HepG2 (cell line): ENCODE measurements around the gene HPCAL1. TPM values are rescaled to one million over a fixed set of nuclear protein-coding genes. Genes with fewer than 3 reads are reported as not detected.

Experiments
- ATF4 ChIP-seq, 2 experiments: fragments of 450-650 bp in 1 of 2; sonication (generic) in 1 of 2; formaldehyde crosslinking; IDR thresholded peaks; 2 replicates each; pipeline versions ENCODE4 v1.5.0 to v1.8.0; 2020 to 2022; ENCODE audit warnings: mild to moderate bottlenecking in 1 of 2, missing genetic modification reagents in 1 of 2
- BHLHE40 ChIP-seq: IDR thresholded peaks from 2 replicates; pipeline ENCODE4 v1.6.1; 2011; ENCODE audit warnings: low read length, improper control_type of control experiment
- ETS1 ChIP-seq: sonication (generic); formaldehyde crosslinking; IDR thresholded peaks from 2 replicates; pipeline ENCODE4 v1.4.0; 2020; ENCODE audit warnings: missing genetic modification reagents
- FOXC1 ChIP-seq: sonication (generic); formaldehyde crosslinking; IDR thresholded peaks from 2 replicates; pipeline ENCODE4 v1.8.0; 2022; ENCODE audit warnings: mild to moderate bottlenecking, missing genetic modification reagents, borderline replicate concordance
- HMG20A ChIP-seq: IDR thresholded peaks from 2 replicates; pipeline ENCODE4 v1.6.1; 2016; ENCODE audit warnings: borderline replicate concordance
- KAT8 ChIP-seq: IDR thresholded peaks from 2 replicates; pipeline ENCODE4 v1.6.1; 2016; ENCODE audit warnings: missing genetic modification reagents, missing compliant biosample characterization
- MAZ ChIP-seq, 2 experiments: sonication (generic) in 1 of 2; formaldehyde crosslinking in 1 of 2; IDR thresholded peaks; 2 replicates each; pipeline versions ENCODE4 v1.5.0 to v1.6.1; 2012 to 2020; ENCODE audit warnings: low read depth in 2 of 2, mild to moderate bottlenecking in 2 of 2, borderline replicate concordance in 1 of 2, improper control_type of control experiment in 1 of 2, low read length in 1 of 2, missing genetic modification reagents in 1 of 2, moderate library complexity in 1 of 2
- NBN ChIP-seq: fragments of 450-650 bp; conservative IDR thresholded peaks from 2 replicates; pipeline ENCODE4 v1.6.1; 2017
- NCOA1 ChIP-seq: sonication (generic); formaldehyde crosslinking; IDR thresholded peaks from 2 replicates; pipeline ENCODE4 v1.9.0; 2021; ENCODE audit warnings: missing genetic modification reagents
- NCOA2 ChIP-seq: sonication (generic); formaldehyde crosslinking; IDR thresholded peaks from 2 replicates; pipeline ENCODE4 v1.8.0; 2022; ENCODE audit warnings: inconsistent platforms
- NFIC ChIP-seq: IDR thresholded peaks from 2 replicates; pipeline ENCODE4 v1.6.1; 2012; ENCODE audit warnings: mild to moderate bottlenecking, low read length, inconsistent platforms
- NFYC ChIP-seq: IDR thresholded peaks from 2 replicates; pipeline ENCODE4 v1.6.1; 2016; ENCODE audit warnings: missing genetic modification reagents, missing compliant biosample characterization
- PHB2 ChIP-seq: fragments of 450-650 bp; IDR thresholded peaks from 2 replicates; pipeline ENCODE4 v1.6.1; 2018; ENCODE audit not compliant: partially characterized antibody
- POLR2A ChIP-seq, 2 experiments: IDR thresholded peaks; 2 replicates each; pipeline ENCODE4 v1.6.1; 2011; ENCODE audit warnings: low read depth in 2 of 2, low read length in 2 of 2, mild to moderate bottlenecking in 1 of 2, moderate library complexity in 1 of 2; ENCODE audit not compliant: insufficient read depth in 1 of 2
- SNAI1 ChIP-seq: sonication (generic); formaldehyde crosslinking; IDR thresholded peaks from 2 replicates; pipeline ENCODE4 v1.5.0; 2020; ENCODE audit warnings: mild to moderate bottlenecking, missing genetic modification reagents, borderline replicate concordance
- SP5 ChIP-seq: IDR thresholded peaks from 2 replicates; pipeline ENCODE4 v1.6.1; 2016; ENCODE audit warnings: low read depth, borderline replicate concordance
- TAF15 ChIP-seq: fragments of 200-400 bp; formaldehyde crosslinking; IDR thresholded peaks from one replicate; pipeline ENCODE4 v1.6.1; 2018; ENCODE audit warnings: mild to moderate bottlenecking, low read depth, low read length; ENCODE audit not compliant: poor library complexity, severe bottlenecking
- ZBTB37 ChIP-seq: sonication (generic); formaldehyde crosslinking; IDR thresholded peaks from 2 replicates; pipeline ENCODE4 v1.4.0; 2020; ENCODE audit warnings: mild to moderate bottlenecking, missing genetic modification reagents
- ZFP82 ChIP-seq: sonication (generic); formaldehyde crosslinking; IDR thresholded peaks from 2 replicates; pipeline ENCODE4 v1.5.1; 2020; ENCODE audit warnings: mild to moderate bottlenecking, missing genetic modification reagents, borderline replicate concordance
- ZNF260 ChIP-seq: sonication (generic); formaldehyde crosslinking; IDR thresholded peaks from 2 replicates; pipeline ENCODE4 v1.4.0; 2020; ENCODE audit warnings: missing genetic modification reagents, low read depth, mild to moderate bottlenecking, borderline replicate concordance
- ZNF468 ChIP-seq: sonication (generic); formaldehyde crosslinking; IDR thresholded peaks from 2 replicates; pipeline ENCODE4 v1.8.0; 2022; ENCODE audit warnings: mild to moderate bottlenecking, moderate library complexity, missing genetic modification reagents
- ZNF616 ChIP-seq: sonication (generic); formaldehyde crosslinking; IDR thresholded peaks from 2 replicates; pipeline ENCODE4 v1.5.0; 2020; ENCODE audit warnings: low read depth, mild to moderate bottlenecking, missing genetic modification reagents
- ZNF772 ChIP-seq: sonication (generic); formaldehyde crosslinking; IDR thresholded peaks from 2 replicates; pipeline ENCODE4 v1.5.0; 2020; ENCODE audit warnings: mild to moderate bottlenecking, missing genetic modification reagents
- ZNF780A ChIP-seq: sonication (generic); formaldehyde crosslinking; IDR thresholded peaks from 2 replicates; pipeline ENCODE4 v1.8.0; 2022; ENCODE audit warnings: mild to moderate bottlenecking, missing genetic modification reagents, moderate library complexity
- ZNF784 ChIP-seq: sonication (generic); formaldehyde crosslinking; IDR thresholded peaks from 2 replicates; pipeline ENCODE4 v1.5.1; 2020; ENCODE audit warnings: missing genetic modification reagents, mild to moderate bottlenecking, borderline replicate concordance
- ZNF878 ChIP-seq: sonication (generic); formaldehyde crosslinking; IDR thresholded peaks from 2 replicates; pipeline ENCODE4 v1.8.1; 2023; ENCODE audit warnings: mild to moderate bottlenecking, missing genetic modification reagents, moderate library complexity
- ZSCAN20 ChIP-seq: sonication (generic); formaldehyde crosslinking; IDR thresholded peaks from 2 replicates; pipeline ENCODE4 v1.4.0; 2020; ENCODE audit warnings: missing genetic modification reagents, mild to moderate bottlenecking, borderline replicate concordance
- polyA plus RNA-seq, 8 experiments: library from polyadenylated mRNA; depleted of rRNA in 3 of 8; stranded (reverse) in 7 of 8; unstranded in 1 of 8; fragments of >200 nt; fragmentation: Illumina TruSeq in 4 of 8; extraction: Trizol in 4 of 8; gene quantifications; 2 replicates each; pipeline versions ENCODE4 v1.2.1 to v1.2.3, GENCODE V29; 2011 to 2016; ENCODE audit warnings: low read depth in 4 of 8, missing spikeins in 1 of 8, mixed read lengths in 1 of 8; ENCODE audit not compliant: insufficient read depth in 1 of 8
- total RNA-seq, 5 experiments: library from RNA; depleted of rRNA; stranded (reverse); fragments of >200 nt; fragmentation: Illumina TruSeq; extraction: Trizol; gene quantifications; 2 replicates each; pipeline ENCODE4 v1.2.3, GENCODE V29; 2016; ENCODE audit warnings: low read depth in 1 of 5

Gene HPCAL1
- total and polyA plus RNA-seq, 2 of the 13 experiments (the other 11 are each of a cell fraction or from before 2014, with no cell fraction given): 29.5 to 29.9 TPM

- TF ChIP-seq SP5 (CRISPR knock-in tag): no peak
- no peak for TF ChIP-seq FOXC1 (CRISPR knock-in tag)
- TF ChIP-seq ZNF878: no peak
- no peak for TF ChIP-seq POLR2A (IDR thresholded peaks at IDR 0.05; ENCODE audit: insufficient read depth in 1 of 2, low read depth in 2 of 2, low read length in 2 of 2)
- TF ChIP-seq KAT8 (CRISPR knock-in tag): no peak
- no peak for TF ChIP-seq PHB2
- no peak for TF ChIP-seq ZBTB37 (CRISPR knock-in tag)
- no peak for TF ChIP-seq SNAI1 (CRISPR knock-in tag)
- TF ChIP-seq ETS1 (CRISPR knock-in tag): no peak
- TF ChIP-seq NFIC: no peak
- TF ChIP-seq TAF15: no peak
- TF ChIP-seq ZFP82 (CRISPR knock-in tag): no peak
- no peak for TF ChIP-seq HMG20A (CRISPR knock-in tag)
- no peak for TF ChIP-seq ZNF616 (CRISPR knock-in tag)
- TF ChIP-seq ZNF772 (CRISPR knock-in tag): no peak
- peak; percentile 72; the same call in 1 of the 2 replicates for TF ChIP-seq ZNF780A
- TF ChIP-seq MAZ (IDR thresholded peaks at IDR 0.05; ENCODE audit: borderline replicate concordance, low read depth, low read length): no peak
- TF ChIP-seq MAZ (CRISPR knock-in tag; IDR thresholded peaks at IDR 0.05; ENCODE audit: low read depth): no peak
- no peak for TF ChIP-seq NCOA2 (CRISPR knock-in tag)
- TF ChIP-seq NBN: peak; percentile 90; the same call in 1 of the 2 replicates
- TF ChIP-seq BHLHE40: no peak
- TF ChIP-seq ATF4 (CRISPR knock-in tag; IDR thresholded peaks at IDR 0.05): no peak
- no peak for TF ChIP-seq NCOA1 (CRISPR knock-in tag)
- TF ChIP-seq ZNF260 (CRISPR knock-in tag): no peak
- no peak for TF ChIP-seq ZSCAN20 (CRISPR knock-in tag)
- peak; percentile 59; the same call in 1 of the 2 replicates for TF ChIP-seq ZNF468 (CRISPR knock-in tag)
- no peak for TF ChIP-seq ZNF784 (CRISPR knock-in tag)
- TF ChIP-seq NFYC: no peak
Measured at GRCh38 chr2:10367472-10368439, 65.1 kb downstream of the HPCAL1 start (continued).
